ENCODE data around the gene TRPM2. TPM values are rescaled to one million over a fixed set of nuclear protein-coding genes. Genes with fewer than 3 reads are reported as not detected.
A peak's percentile ranks its signal among the peaks of the same experiment; 100 is the strongest.

Gene TRPM2
- total RNA-seq, 1 donor from 2014 or later: 1.4 TPM

DNA sequence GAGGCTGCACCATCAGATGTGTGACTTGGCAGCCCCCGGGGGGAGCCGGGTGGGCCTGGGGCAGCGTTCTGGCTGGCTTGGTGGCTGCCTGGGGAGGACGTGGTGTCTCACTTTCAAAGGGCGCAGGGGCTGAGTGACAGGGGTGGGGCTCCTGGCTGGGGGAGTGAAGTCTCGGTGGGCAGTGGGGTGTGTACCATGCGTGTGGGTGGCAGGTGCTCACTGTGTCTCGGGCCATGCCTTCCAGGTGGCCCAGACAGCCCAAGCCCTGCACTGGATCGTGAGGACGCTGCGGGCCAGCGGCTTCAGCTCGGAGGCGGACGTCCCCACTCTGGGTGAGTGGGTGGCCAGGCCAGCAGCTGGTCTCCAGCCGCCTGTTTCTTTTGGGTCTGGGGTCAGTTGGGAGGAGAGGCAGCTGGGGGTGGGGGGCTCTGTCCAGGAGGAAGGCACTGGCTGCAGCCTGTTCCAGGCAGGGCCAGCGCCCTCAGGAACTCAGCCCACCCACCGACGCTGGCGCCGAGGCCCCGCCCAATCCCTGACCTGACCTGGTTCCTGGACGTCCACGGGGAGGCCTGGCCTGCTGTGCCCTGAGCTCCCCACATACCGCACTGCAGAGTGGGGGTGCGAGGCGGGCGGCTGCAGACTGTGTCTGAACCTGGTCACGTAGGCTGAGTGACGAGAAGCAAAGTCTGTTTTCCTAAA lies 71.3 kb downstream of the TRPM2 start:
- DNase-seq (ENCODE audit: low spot score) (no peak), ATAC-seq (no peak)

- ATAC-seq: no peak
- no peak for DNase-seq (ENCODE audit: low spot score)
Observed at GRCh38 chr21:44425307-44425894, 72.0 kb downstream of the TRPM2 start.

DNA sequence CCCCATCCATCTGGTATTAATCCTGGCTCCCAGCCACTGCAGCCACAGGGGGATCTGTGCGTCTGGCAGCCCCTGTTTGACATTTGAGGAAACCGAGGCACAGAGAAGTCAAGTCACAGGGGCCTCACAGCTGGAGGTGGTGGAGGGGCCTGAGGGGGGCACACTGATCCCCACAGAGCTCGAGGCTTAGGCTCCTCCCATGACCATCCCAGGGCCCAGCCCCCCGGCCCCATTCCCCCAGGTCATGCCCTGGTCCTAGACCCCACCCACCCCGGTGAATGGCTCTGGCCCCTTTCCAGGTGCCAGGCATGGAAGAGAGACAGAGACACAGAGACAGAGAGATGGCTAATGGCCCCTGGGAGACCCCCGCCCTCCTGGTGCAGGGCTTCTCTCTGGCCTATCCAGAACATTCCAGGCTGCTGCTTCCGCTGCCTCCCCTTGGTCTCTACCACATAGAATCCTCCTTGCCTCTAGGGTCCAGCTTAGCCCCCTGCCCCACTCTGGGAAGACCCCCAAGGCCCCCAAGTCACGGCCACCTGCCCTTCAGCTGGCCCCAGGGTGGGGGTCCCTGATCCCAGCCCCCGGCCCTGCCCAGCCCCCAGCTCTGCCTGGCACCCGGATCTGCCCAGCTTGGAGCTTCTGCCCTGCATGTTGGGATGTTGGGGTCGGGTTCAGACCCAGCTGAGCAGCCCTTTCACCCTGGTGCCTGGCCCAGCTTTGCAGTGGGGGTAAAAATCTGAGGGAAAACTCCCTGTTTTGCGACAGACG lies 72.7 kb downstream of the TRPM2 start:
- DNase-seq (ENCODE audit: low spot score): no peak

DNA sequence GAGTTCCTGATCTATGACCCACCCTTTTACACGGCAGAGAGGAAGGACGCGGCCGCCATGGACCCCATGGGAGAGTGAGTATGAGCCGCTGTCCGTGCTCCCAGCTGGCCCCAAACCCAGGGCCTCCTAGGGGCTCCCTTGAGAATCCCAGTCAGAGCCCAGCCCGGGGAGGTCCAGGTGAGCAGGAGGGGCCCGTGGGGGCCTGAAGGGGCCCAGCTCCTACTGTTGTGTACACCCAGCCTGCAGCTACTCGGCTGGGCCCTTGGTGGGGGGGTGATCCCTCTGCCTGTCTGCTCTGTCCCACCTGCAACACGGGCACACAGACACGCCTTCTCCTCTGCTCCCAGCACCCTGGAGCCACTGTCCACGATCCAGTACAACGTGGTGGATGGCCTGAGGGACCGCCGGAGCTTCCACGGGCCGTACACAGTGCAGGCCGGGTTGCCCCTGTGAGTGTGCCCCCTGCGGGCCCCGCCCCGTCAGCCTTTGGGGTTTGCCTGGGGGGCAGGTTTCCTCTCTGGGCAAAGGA lies 73.3 kb downstream of the TRPM2 start:
- no peak for DNase-seq (ENCODE audit: low spot score)
- ATAC-seq: no peak

More for the DNA sequence above, 72.7 kb downstream of the TRPM2 start:
- ATAC-seq: no peak

DNA sequence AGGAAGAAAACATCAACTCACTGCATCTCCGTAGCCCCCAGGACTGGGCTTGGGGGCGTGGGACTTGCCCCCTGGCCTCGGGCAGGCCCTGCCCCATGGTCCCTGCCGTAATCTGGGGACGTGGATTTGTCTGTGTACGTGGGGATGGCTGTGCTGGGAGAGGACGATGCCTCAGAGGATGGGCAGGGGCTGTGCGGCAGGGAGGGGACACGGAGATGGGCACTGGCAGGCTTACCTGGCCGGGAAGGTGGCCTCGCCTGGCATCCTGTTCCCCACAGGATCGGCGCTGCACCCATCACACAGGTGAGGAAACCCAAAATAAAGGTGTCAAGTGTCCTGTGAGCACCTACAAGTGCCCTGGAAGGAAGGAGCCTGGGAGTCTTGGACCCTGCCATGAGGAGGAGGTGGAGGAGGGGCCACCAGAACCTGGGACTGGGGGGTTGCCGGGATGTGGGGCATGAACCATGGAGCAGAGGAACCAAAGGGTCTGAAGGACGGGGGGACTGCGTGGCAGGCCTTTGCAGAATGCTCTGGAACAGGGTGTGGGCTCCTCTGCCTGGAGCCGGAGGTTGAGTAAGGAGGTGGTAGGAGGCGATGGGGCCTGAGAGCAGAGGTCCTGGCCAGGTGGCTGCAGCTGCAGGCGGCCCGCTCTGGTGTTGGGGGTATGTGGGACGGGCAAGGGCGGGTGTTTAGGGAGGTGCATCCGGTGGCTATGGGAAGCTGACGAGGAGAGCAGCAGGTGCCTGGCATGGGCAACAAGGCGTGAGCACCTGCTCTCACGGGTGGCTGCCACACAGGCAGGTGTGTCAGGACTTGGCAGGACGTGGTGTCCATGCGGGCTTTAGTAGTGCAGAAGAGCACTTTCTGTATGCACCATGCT lies 74.1 kb downstream of the TRPM2 start:
- ATAC-seq (peak; percentile 16), DNase-seq (ENCODE audit: low spot score) (no peak)

DNA sequence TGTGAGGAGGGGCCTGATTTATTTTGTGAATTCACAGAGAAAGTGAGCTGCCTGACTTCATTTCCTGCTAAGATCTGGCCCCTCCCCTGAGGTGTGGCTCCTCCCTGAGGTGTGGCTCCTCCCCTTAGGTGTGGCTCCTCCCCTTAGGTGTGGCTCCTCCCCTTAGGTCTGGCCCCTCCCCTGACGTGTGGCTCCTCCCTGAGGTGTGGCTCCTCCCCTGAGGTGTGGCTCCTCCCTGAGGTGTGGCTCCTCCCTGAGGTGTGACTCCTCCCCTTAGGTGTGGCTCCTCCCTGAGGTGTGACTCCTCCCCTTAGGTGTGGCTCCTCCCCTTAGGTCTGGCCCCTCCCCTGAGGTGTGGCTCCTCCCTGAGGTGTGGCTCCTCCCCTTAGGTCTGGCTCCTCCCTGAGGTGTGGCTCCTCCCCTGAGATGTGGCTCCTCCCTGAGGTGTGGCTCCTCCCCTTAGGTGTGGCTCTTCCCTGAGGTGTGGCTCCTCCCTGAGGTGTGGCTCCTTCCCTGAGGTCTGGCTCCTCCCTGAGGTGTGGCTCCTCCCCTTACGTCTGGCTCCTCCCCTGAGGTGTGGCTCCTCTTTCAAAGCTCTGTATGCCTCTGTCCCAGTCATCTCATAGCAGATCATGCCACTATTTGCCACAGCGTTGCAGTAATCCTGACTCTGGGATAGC lies 75.0 kb downstream of the TRPM2 start:
- peak; percentile 86 for DNase-seq (ENCODE audit: low spot score)
- peak; percentile 88 for ATAC-seq

DNA sequence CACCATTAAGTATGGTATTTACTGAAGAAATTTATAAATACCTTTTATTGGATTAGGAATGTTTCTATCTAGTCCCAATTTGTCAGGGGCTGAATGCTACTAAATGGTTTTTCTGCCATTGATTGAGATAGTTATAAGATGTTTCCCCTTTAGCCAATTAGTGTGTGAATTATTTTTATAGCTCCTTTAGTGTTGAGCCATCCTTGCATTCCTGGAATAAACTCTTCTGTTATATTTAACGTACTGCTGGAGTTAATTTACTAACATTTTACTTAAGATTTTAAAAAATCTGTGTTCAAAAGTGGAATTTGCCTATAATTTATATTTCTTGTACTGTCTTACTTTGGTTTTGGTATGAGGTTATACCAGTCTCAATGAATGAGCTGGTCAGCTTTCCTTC lies 76.5 kb downstream of the TRPM2 start:
- DNase-seq (ENCODE audit: low spot score) (no peak), ATAC-seq (no peak)

DNA sequence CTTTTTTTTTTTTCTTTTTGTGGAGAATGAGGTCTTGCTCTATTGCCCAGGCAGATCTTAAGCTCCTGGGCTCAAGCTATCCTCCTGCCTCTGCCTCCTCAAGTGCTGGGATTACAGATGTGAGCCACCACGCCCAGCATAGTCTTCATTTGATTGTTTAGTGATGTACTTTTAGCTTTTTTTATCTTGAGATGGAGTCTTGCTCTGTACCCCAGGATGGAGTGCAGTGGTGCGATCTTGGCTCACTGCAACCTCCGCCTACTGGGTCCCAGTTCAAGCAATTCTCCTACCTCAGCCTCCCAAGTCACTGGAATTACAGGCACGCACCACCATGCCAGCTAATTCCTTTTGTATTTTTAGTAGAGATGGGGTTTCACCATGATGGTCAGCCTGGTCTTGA lies 77.9 kb downstream of the TRPM2 start:
- DNase-seq (ENCODE audit: low spot score) (no peak), ATAC-seq (no peak)

DNA sequence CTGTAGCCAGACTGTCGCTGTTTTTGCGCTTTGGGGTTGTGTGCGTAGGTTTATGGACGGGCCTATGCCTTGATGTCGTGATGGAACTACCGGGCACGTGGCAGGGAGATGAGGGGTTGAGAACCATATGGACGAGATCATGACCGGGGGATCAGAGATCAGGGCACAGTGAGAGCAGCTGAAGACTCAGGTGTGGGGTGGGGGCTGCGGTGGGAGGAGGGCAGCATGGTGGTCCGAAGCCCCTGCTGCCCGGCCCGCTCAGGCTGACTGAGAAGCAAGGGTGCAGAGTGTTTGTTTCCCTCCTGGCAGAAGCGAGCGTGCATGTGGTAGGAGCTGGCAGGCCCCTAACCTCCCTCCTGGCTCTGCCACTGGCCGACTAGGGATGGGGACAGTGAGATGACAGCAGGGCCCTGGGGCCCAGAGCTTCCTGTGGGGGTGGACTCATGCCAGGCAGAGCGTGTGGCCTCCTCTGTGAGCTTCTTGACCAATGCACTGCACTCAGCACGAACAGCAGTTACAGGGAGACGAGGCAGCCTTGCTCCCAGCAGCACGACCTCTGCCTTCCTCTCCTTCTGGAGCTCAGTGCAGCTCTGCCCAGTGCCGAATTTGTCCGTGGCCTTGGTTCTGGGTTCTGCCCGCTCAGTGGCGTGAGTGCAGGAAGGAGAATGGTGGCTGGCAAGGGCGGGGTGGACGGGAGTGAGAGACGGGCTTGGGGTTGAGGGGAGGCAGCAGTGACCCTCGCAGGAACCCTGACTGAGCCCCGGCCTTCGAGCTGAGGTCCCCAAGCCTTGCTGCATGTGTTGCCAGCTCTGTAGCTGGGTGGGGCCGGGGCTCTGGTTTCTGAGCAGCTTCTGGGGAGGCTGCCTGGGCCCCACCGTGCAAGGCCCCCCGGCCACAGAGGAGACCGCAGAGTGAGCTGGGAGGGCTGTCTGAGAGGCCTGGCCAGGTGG lies 79.7 kb downstream of the TRPM2 start:
- peak; percentile 40 for DNase-seq (ENCODE audit: low spot score)
- no peak for ATAC-seq

DNA sequence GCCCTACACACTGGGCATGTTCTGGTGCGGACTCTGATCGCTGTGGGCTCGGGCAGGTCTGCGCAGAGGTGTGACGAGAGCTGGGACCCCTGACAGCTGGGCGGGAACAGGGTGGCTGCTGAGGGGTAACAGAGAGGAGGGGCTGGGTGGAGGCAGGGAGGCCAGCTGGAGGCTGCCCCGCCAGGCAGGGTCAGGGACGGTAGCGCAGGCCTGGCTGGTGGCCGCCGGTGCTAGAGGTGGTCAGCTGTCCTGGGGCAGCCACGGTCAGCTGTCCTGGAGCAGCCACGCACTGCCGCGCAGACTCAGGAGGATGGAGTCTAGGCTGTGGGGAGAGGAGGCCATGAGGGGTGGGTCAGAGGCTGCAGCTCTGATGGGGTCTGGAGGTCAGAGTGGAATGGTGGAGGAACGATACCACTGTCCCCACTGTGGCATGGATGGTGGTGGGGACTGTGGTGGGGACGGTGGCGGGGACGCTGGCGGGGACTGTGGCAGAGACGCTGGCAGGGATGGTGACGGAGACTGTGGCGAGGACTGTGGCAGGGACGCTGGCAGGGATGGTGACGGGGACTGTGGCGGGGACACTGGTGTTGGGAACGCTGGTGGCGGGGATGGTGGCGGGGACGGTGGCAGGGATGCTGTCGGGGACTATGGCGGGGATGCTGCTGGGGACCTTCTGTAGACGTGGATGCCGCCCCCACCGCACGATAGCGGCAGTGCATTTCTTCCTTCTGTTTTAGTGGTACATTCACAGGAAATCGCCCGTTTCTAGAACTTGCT lies 80.6 kb downstream of the TRPM2 start:
- DNase-seq (ENCODE audit: low spot score): peak; percentile 41

DNA sequence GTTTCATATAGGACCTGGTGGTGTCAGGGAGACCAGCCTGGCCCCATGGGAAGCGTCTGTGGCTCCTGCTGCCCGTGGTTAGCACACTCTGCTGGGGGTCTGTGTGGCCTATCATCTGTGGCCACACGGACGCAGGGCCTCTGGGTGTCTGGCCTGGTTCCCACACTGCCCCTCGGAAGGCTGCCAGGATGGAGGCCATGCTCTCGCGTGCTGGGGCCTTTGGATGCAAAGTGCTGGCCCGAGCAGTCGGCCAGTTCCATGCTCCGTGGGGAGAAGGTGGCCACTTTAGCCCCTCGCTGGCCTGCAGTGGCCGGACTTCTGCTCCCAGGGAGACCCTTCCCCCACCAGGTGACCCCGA lies 81.1 kb downstream of the TRPM2 start:
- ATAC-seq (no peak), DNase-seq (ENCODE audit: low spot score) (peak; percentile 42)

More for the DNA sequence above, 80.6 kb downstream of the TRPM2 start:
- ATAC-seq: no peak

- ATAC-seq (no peak), DNase-seq (ENCODE audit: low spot score) (peak; percentile 42)
Observed at GRCh38 chr21:44434936-44435635, 81.7 kb downstream of the TRPM2 start.

DNA sequence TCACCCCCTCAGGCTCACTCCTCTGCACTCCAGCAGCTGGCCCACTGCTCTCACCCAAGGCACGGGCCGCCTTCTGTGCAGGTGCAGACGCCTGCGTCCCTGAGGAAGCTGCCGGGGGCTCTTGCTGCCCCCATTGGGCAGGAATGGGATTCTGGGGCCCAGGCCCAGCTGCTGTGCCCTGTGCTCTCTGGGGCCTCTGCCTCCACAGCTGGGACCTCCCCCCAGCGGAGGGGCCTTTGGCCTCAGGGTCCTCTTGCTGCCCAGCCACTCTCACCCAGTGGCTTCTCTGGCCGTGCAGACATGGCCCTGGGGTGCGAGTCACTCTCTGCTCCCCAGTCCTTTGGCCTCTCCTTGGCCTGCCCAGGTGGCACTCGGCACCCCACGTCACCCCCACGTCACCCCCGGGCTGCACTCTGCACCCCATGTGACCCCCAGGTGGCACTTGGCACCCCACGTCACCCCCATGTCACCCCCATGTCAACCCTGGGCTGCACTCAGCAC lies 82.7 kb downstream of the TRPM2 start:
- peak; percentile 36 for DNase-seq (ENCODE audit: low spot score)
- no peak for ATAC-seq

DNA sequence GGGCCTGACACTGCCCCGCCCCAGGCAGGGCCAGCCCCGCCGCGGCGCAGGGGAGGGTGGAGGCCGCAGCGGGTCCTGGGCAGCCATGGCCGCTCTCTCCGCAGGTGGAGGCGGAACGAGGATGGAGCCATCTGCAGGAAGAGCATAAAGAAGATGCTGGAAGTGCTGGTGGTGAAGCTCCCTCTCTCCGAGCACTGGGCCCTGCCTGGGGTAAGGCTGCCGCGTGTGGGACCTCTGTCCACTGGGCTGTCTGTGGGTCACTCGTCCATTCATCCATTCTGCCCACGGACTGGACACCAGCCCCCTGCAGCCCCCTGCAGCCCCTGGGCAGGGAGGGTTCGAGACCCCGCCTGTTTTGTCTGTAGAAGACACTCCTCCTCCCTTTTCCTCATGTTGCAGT lies 83.5 kb downstream of the TRPM2 start:
- DNase-seq (ENCODE audit: low spot score) (no peak), ATAC-seq (no peak)

- ATAC-seq: no peak
Observed at GRCh38 chr21:44437371-44437695, 83.9 kb downstream of the TRPM2 start.

DNA sequence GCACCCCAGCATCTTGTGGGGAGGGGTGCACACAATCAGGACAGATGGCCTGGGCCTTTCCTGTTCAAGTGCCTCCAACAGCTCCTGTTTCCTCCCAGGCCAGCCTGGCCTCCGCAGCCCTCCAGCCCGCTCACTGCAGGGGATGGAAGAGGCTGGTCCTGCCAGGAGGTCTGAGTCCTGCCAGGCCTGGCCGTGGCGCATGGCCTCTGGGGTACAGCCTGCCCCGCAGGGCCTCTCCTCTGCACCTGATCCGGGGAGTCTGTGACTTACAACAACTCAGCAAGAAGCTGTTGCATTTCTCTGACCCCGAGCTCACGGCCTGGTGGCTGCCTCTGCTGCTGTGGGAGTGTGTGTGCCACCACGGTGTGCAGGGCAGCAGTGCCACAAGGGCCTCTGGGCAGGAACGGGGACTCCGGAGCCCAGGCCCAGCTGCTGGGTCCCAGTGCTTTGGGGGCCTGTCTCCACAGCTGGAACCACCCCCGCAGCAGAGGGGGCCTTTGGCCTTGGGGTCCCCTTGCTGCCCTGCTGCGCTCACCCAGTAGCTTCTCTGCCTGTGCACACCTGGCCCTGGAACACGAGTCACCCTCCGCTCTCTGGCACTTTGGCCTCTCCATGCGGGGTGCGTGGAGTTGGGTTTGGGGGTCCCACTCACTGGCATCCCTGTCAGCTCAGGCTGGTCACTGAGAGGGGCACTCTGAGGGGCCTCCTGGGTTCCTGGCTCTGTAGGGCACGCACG lies 84.4 kb downstream of the TRPM2 start:
- DNase-seq (ENCODE audit: low spot score) (no peak), ATAC-seq (no peak)

More at GRCh38 chr21:44437371-44437695, 83.9 kb downstream of the TRPM2 start:
- DNase-seq (ENCODE audit: low spot score): no peak

Data from left lobe of liver (tissue), 2 donors.